CD14-positive monocyte (primary cell): ENCODE measurements around the gene KCNG1. TPM values are rescaled to one million over a fixed set of nuclear protein-coding genes. Genes with fewer than 3 reads are reported as not detected.

ENCODE experiments used
- DNase-seq, 3 donors: peaks; one replicate each; pipeline ENCODE4 v3.0.0-alpha.2; 2011 to 2022
- H2AFZ ChIP-seq: 2 replicates; pipeline ENCODE4 v1.6.0; 2012; ENCODE audit warnings: mild to moderate bottlenecking, low read depth, low read length, inconsistent platforms; ENCODE audit not compliant: insufficient read depth, poor library complexity, severe bottlenecking
- H3K27ac ChIP-seq, 2 donors: 1 replicate in 1 of 2; 2 replicates in 1 of 2; pipeline ENCODE4 v1.5.1; 2012 to 2013; ENCODE audit warnings: low read length in 2 of 2, control low read depth in 1 of 2, inconsistent platforms in 1 of 2, low read depth in 1 of 2, mild to moderate bottlenecking in 1 of 2
- H3K27me3 ChIP-seq, 2 donors: one replicate each; pipeline versions ENCODE4 v1.6.0 to v1.6.1; 2011 to 2013; ENCODE audit warnings: low read length in 2 of 2; ENCODE audit not compliant: control insufficient read depth in 2 of 2, insufficient read depth in 2 of 2
- H3K36me3 ChIP-seq, 2 donors: replicated peaks in 1 of 2; 1 replicate in 1 of 2; 2 replicates in 1 of 2; pipeline versions ENCODE4 v1.5.1 to v1.6.1; 2012 to 2013; ENCODE audit warnings: low read length in 2 of 2, control low read depth in 1 of 2, inconsistent platforms in 1 of 2, mild to moderate bottlenecking in 1 of 2; ENCODE audit not compliant: insufficient read depth in 2 of 2, control insufficient read depth in 1 of 2
- H3K4me1 ChIP-seq, 2 donors: 1 replicate in 1 of 2; 2 replicates in 1 of 2; pipeline versions ENCODE4 v1.5.1 to v1.6.1; 2012 to 2013; ENCODE audit warnings: low read length in 2 of 2, control low read depth in 1 of 2, inconsistent platforms in 1 of 2, mild to moderate bottlenecking in 1 of 2, moderate library complexity in 1 of 2; ENCODE audit not compliant: insufficient read depth in 2 of 2, control insufficient read depth in 1 of 2
- H3K4me2 ChIP-seq: replicated peaks from 2 replicates; pipeline ENCODE3; 2012; ENCODE audit warnings: low read length, moderate library complexity, mild to moderate bottlenecking; ENCODE audit not compliant: poor library complexity, severe bottlenecking; ENCODE audit errors: extremely low read depth
- H3K4me3 ChIP-seq, 3 experiments: fragments of 200-600 bp in 1 of 3; sonication (generic) in 1 of 3; replicated peaks in 1 of 3; 1 replicate in 2 of 3; 2 replicates in 1 of 3; pipeline ENCODE4 v1.5.1; 2011 to 2013; ENCODE audit warnings: low read length in 3 of 3, mild to moderate bottlenecking in 3 of 3, control low read depth in 2 of 3, low read depth in 2 of 3, inconsistent platforms in 1 of 3, moderate library complexity in 1 of 3
- H3K79me2 ChIP-seq: 2 replicates; pipeline ENCODE4 v1.6.0; 2012; ENCODE audit warnings: mild to moderate bottlenecking, control low read depth, inconsistent platforms, low read length, moderate library complexity; ENCODE audit not compliant: insufficient read depth
- H3K9ac ChIP-seq: 2 replicates; pipeline ENCODE4 v1.6.0; 2017; ENCODE audit warnings: low read length, mild to moderate bottlenecking; ENCODE audit not compliant: insufficient read depth, poor library complexity, severe bottlenecking
- H3K9me3 ChIP-seq, 2 donors: replicated peaks in 1 of 2; 1 replicate in 1 of 2; 2 replicates in 1 of 2; pipeline versions ENCODE4 v1.5.1 to v1.6.1; 2012 to 2013; ENCODE audit warnings: low read length in 2 of 2, control low read depth in 1 of 2; ENCODE audit not compliant: control insufficient read depth in 1 of 2, insufficient read depth in 1 of 2
- H4K20me1 ChIP-seq: 2 replicates; pipeline ENCODE4 v1.6.0; 2012; ENCODE audit warnings: mild to moderate bottlenecking, low read length, control low read depth, moderate library complexity; ENCODE audit not compliant: insufficient read depth
- H3K27ac Mint-ChIP-seq, 7 donors: one replicate each; pipeline ENCODE4 v1.8.0; 2020; ENCODE audit warnings: mild to moderate bottlenecking in 7 of 7, mixed read lengths in 7 of 7, moderate library complexity in 6 of 7, inconsistent platforms in 2 of 7
- H3K27me3 Mint-ChIP-seq, 3 donors: one replicate each; pipeline ENCODE4 v1.8.0; 2021 to 2022; ENCODE audit warnings: low read depth in 3 of 3, mild to moderate bottlenecking in 3 of 3, mixed read lengths in 3 of 3, moderate library complexity in 3 of 3, inconsistent platforms in 1 of 3
- H3K36me3 Mint-ChIP-seq, 2 donors: one replicate each; pipeline ENCODE4 v1.8.0; 2020; ENCODE audit warnings: mixed read lengths in 2 of 2, inconsistent platforms in 1 of 2, mild to moderate bottlenecking in 1 of 2
- H3K4me1 Mint-ChIP-seq: one replicate; pipeline ENCODE4 v1.8.0; 2020; ENCODE audit warnings: mild to moderate bottlenecking, mixed read lengths
- H3K4me3 Mint-ChIP-seq, 2 donors: one replicate each; pipeline ENCODE4 v1.8.0; 2020; ENCODE audit warnings: mild to moderate bottlenecking in 2 of 2, mixed read lengths in 2 of 2, moderate library complexity in 1 of 2
- H3K9me3 Mint-ChIP-seq, 7 donors: one replicate each; pipeline ENCODE4 v1.8.0; 2020 to 2022; ENCODE audit warnings: mixed read lengths in 7 of 7, mild to moderate bottlenecking in 6 of 7, moderate library complexity in 6 of 7, inconsistent platforms in 2 of 7
- CTCF ChIP-seq: fragments of 200-600 bp; IDR thresholded peaks from one replicate; pipeline ENCODE4 v1.8.0; 2022; ENCODE audit warnings: antibody characterized with exemption, mild to moderate bottlenecking
- WGBS: methylation state at CpG from one replicate; pipeline ENCODE4 v1.1.5; 2013; ENCODE audit warnings: missing lambda C conversion rate; ENCODE audit not compliant: insufficient coverage; 5-methylcytosine and 5-hydroxymethylcytosine counted together
- intact Hi-C, 2 donors: fragments of 100-400 bp; cut with micrococcal nuclease; formaldehyde crosslinking; loops; one replicate each; pipeline versions ENCODE4 v1.15.0 to v1.15.1; 2023
- polyA plus RNA-seq, 3 donors: library from polyadenylated mRNA; depleted of rRNA in 1 of 3; unstranded in 2 of 3; stranded (reverse) in 1 of 3; fragments of 300-500 nt in 2 of 3; fragments of >200 nt in 1 of 3; fragmentation: Illumina TruSeq in 2 of 3; gene quantifications; 1 replicate in 2 of 3; 2 replicates in 1 of 3; pipeline ENCODE4 v1.2.3, GENCODE V29; 2012 to 2021

Gene KCNG1
- polyA plus RNA-seq, 3 donors: 0.04 TPM; not detected in 2

DNA sequence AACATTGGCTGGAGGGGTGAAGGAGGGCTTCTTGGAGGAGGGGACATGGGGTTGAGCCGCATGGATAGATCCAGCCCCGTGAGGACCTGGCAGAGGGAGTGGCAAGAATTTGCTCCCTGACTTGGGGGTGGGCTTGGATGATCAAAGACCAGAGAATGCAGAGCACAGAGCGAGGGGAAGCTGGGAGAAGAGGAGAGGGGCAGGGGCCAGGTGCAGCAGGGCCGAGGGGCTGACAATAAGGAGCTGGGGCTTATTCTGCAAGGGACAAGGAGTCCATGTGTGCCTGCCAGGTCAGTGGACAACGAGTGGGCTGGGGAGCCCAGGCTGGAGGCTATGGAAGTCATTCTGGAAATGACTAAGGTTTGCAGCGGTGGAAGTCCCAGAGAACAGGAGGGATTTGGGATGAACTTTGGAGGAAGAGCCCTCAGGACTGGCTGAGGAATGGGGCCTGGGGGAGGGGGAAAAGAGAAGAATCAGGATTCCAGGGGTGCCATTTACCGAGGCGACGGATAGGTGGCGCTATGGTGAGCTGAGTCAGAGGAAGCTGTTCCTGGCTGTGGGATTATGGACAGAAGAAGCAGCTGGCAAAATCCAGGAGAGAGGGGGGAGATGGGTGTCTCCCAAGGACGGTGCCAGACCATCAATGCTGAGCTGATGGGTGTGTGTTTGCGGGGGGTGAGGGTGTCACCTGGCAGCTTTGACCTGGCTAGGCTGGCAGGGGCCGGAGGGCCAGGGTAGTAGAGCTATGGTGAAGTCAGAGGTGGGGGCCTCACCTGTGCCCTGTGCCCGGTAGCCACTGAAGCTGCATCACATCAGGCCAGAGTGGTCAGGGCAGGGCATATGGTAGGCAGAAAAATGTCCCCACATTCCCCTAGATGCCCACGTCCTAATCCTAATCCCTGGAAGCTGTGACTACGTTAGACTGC lies 7.8 kb downstream of the KCNG1 start:
- H3K27ac Mint-ChIP-seq: no peak overlapping the region
- no peak overlapping the region for H3K27ac ChIP-seq
- intact Hi-C loops: no loop called here
- no peaks in the 10 kb centered on the region for H4K20me1 ChIP-seq
- peaks cover 15 to 28% (median 15%) of the 10 kb centered on the region in 3 donors for H3K27me3 Mint-ChIP-seq
- peak; percentile 64 for TF ChIP-seq CTCF
- H3K36me3 Mint-ChIP-seq: no peaks in the 10 kb centered on the region
- H2AFZ ChIP-seq: no peak overlapping the region
- H3K36me3 ChIP-seq: no peaks in the 10 kb centered on the region
- no peaks in the 10 kb centered on the region for H3K4me1 ChIP-seq
- DNase-seq: peak in 1 of 3 donors; percentile 7
- H3K4me3 ChIP-seq: no peak overlapping the region
- WGBS: 35% methylated on average over 14 of the region's 16 CpGs
- no peaks in the 10 kb centered on the region for H3K79me2 ChIP-seq
- H3K4me3 Mint-ChIP-seq: no peak overlapping the region
- H3K9ac ChIP-seq: no peak overlapping the region
- H3K4me2 ChIP-seq: no peak overlapping the region
- H3K9me3 ChIP-seq: no peaks in the 10 kb centered on the region
- peaks cover 0 to 10% of the 10 kb centered on the region in 2 donors for H3K27me3 ChIP-seq
- no peaks in the 10 kb centered on the region for H3K9me3 Mint-ChIP-seq
- no peaks in the 10 kb centered on the region for H3K4me1 Mint-ChIP-seq

- intact Hi-C loops: no loop called here
- no peaks in the 10 kb centered on the region for H4K20me1 ChIP-seq
- no peak overlapping the region for H2AFZ ChIP-seq
- no peak overlapping the region for H3K4me3 ChIP-seq
- WGBS: 21% methylated on average over 3 of the region's 8 CpGs
- H3K27ac Mint-ChIP-seq: no peak overlapping the region
- no peak overlapping the region for H3K27ac ChIP-seq
- no peaks in the 10 kb centered on the region for H3K9me3 ChIP-seq
- DNase-seq: no peak
- no peaks in the 10 kb centered on the region for H3K36me3 ChIP-seq
- H3K79me2 ChIP-seq: no peaks in the 10 kb centered on the region
- no peak overlapping the region for H3K9ac ChIP-seq
- H3K9me3 Mint-ChIP-seq: no peaks in the 10 kb centered on the region
- no peak overlapping the region for H3K4me3 Mint-ChIP-seq
- no peak for TF ChIP-seq CTCF
- peaks cover 8 to 21% (median 8%) of the 10 kb centered on the region in 3 donors for H3K27me3 Mint-ChIP-seq
- peaks cover 0 to 3% of the 10 kb centered on the region in 2 donors for H3K27me3 ChIP-seq
- no peaks in the 10 kb centered on the region for H3K4me1 Mint-ChIP-seq
- H3K4me1 ChIP-seq: no peaks in the 10 kb centered on the region
- H3K4me2 ChIP-seq: no peak overlapping the region
- H3K36me3 Mint-ChIP-seq: no peaks in the 10 kb centered on the region
Observed at GRCh38 chr20:51013577-51014330, 9.2 kb downstream of the KCNG1 start.
